SK-N-SH (cell line): Measurements from ENCODE around the gene MAG. TPM values are rescaled to one million over a fixed set of nuclear protein-coding genes. Genes with fewer than 3 reads are reported as not detected.

Experiments used
- CTCF ChIA-PET: fragments of 300-600, 350-600 bp; formaldehyde crosslinking; extraction: SDS; loops from one replicate; lab custom pipeline; 2021; lab: Yijun Ruan, JAX
- POLR2A ChIA-PET: fragments of 350-600 bp; sonication (Branson Sonifier 250); formaldehyde crosslinking; extraction: SDS; loops from one replicate; lab custom pipeline; 2020; ENCODE audit warnings: antibody characterized with exemption, inconsistent platforms; lab: Yijun Ruan, JAX
- DNase-seq: peaks from one replicate; pipeline ENCODE4 v3.0.0; 2012
- H2AFZ ChIP-seq: fragments of 200-600 bp; sonication (generic); 2 replicates; pipeline ENCODE4 v1.8.1; 2016; ENCODE audit warnings: antibody characterized with exemption, mild to moderate bottlenecking, low read depth
- H3F3A ChIP-seq: fragments of 200-600 bp; sonication (generic); replicated peaks from 2 replicates; pipeline ENCODE3; 2016; ENCODE audit warnings: antibody characterized with exemption, mild to moderate bottlenecking; ENCODE audit not compliant: insufficient read depth
- H3K27ac ChIP-seq, 2 experiments: fragments of 200-500 bp in 1 of 2; fragments of 200-600 bp in 1 of 2; sonication (Bioruptor generic) in 1 of 2; sonication (generic), shearing (Covaris generic) in 1 of 2; 2 replicates each; pipeline versions ENCODE4 v1.5.1 to v1.6.1; 2014 to 2016; ENCODE audit warnings: low read depth in 2 of 2, inconsistent platforms in 1 of 2, low read length in 1 of 2, mild to moderate bottlenecking in 1 of 2, mixed read lengths in 1 of 2
- H3K27me3 ChIP-seq: fragments of 200-600 bp; sonication (generic), shearing (Covaris generic); 2 replicates; pipeline ENCODE4 v1.6.1; 2016; ENCODE audit warnings: mixed run types; ENCODE audit not compliant: insufficient read depth
- H3K36me3 ChIP-seq, 2 experiments: fragments of 200-500 bp in 1 of 2; fragments of 200-600 bp in 1 of 2; sonication (Bioruptor generic) in 1 of 2; sonication (generic) in 1 of 2; replicated peaks in 1 of 2; 2 replicates each; pipeline versions ENCODE3 to v1.5.1; 2014 to 2016; ENCODE audit warnings: low read length in 1 of 2, mild to moderate bottlenecking in 1 of 2; ENCODE audit not compliant: insufficient read depth in 2 of 2, control insufficient read depth in 1 of 2
- H3K4me1 ChIP-seq, 2 experiments: fragments of 200-500 bp in 1 of 2; fragments of 200-600 bp in 1 of 2; sonication (Bioruptor generic) in 1 of 2; sonication (generic), shearing (Covaris generic) in 1 of 2; 2 replicates each; pipeline versions ENCODE4 v1.5.1 to v1.6.1; 2014 to 2016; ENCODE audit warnings: low read depth in 1 of 2, low read length in 1 of 2, mixed run types in 1 of 2; ENCODE audit not compliant: insufficient read depth in 2 of 2, control insufficient read depth in 1 of 2
- H3K4me2 ChIP-seq: fragments of 200-600 bp; sonication (generic), shearing (Covaris generic); 2 replicates; pipeline ENCODE4 v1.6.1; 2017; ENCODE audit warnings: mixed run types
- H3K4me3 ChIP-seq, 2 experiments: fragments of 200-500 bp in 1 of 2; fragments of 200-600 bp in 1 of 2; sonication (Bioruptor generic) in 1 of 2; sonication (generic), shearing (Covaris generic) in 1 of 2; 2 replicates each; pipeline versions ENCODE4 v1.5.1 to v1.8.1; 2014 to 2016; ENCODE audit warnings: low read depth in 2 of 2, inconsistent platforms in 1 of 2, low read length in 1 of 2, mild to moderate bottlenecking in 1 of 2, mixed read lengths in 1 of 2, moderate library complexity in 1 of 2
- H3K79me2 ChIP-seq: fragments of 200-600 bp; sonication (generic); 2 replicates; pipeline ENCODE4 v1.8.1; 2017; ENCODE audit warnings: mild to moderate bottlenecking; ENCODE audit not compliant: insufficient read depth
- H3K9ac ChIP-seq: fragments of 200-600 bp; sonication (generic); 2 replicates; pipeline ENCODE4 v1.6.1; 2017; ENCODE audit warnings: mixed run types
- H3K9me2 ChIP-seq: fragments of 200-600 bp; sonication (generic); 2 replicates; pipeline ENCODE4 v1.6.1; 2017; ENCODE audit warnings: mixed run types
- H3K9me3 ChIP-seq: fragments of 200-600 bp; sonication (generic); 2 replicates; pipeline ENCODE4 v1.6.1; 2017; ENCODE audit warnings: mixed run types, mild to moderate bottlenecking, moderate library complexity
- H4K20me1 ChIP-seq: fragments of 200-600 bp; sonication (generic); 2 replicates; pipeline ENCODE4 v1.6.1; 2017; ENCODE audit warnings: mild to moderate bottlenecking, mixed run types; ENCODE audit not compliant: insufficient read depth
- CHD2 ChIP-seq: fragments of 150-350 bp; IDR thresholded peaks from 2 replicates; pipeline ENCODE4 v1.6.1; 2018; ENCODE audit warnings: low read length; ENCODE audit not compliant: partially characterized antibody
- FOXJ3 ChIP-seq: sonication (generic); formaldehyde crosslinking; IDR thresholded peaks from 2 replicates; pipeline ENCODE4 v1.5.1; 2020; ENCODE audit warnings: mild to moderate bottlenecking, missing genetic modification reagents
- FOXM1 ChIP-seq: IDR thresholded peaks from 2 replicates; pipeline ENCODE4 v1.4.0; 2012; ENCODE audit warnings: low read depth, mild to moderate bottlenecking
- GABPA ChIP-seq: IDR thresholded peaks from 2 replicates; pipeline ENCODE4 v1.4.0; 2012; ENCODE audit warnings: low read depth, mild to moderate bottlenecking
- GATA2 ChIP-seq: sonication (generic); formaldehyde crosslinking; IDR thresholded peaks from 2 replicates; pipeline ENCODE4 v1.5.0; 2020; ENCODE audit warnings: mild to moderate bottlenecking, missing genetic modification reagents
- JUND ChIP-seq: IDR thresholded peaks from 2 replicates; pipeline ENCODE4 v1.4.0; 2012
- MEF2A ChIP-seq: IDR thresholded peaks from 2 replicates; pipeline ENCODE4 v1.4.0; 2012; ENCODE audit warnings: low read depth, borderline replicate concordance
- NRF1 ChIP-seq: IDR thresholded peaks from 2 replicates; pipeline ENCODE4 v1.6.1; 2012; ENCODE audit warnings: low read depth, mild to moderate bottlenecking, low read length
- POLR2AphosphoS5 ChIP-seq: IDR thresholded peaks from 2 replicates; pipeline ENCODE4 v1.6.1; 2012; ENCODE audit warnings: low read depth, low read length
- RAD21 ChIP-seq: IDR thresholded peaks from 2 replicates; pipeline ENCODE4 v1.6.1; 2012; ENCODE audit warnings: mild to moderate bottlenecking, low read length
- RCOR1 ChIP-seq: fragments of 150-350 bp; IDR thresholded peaks from 2 replicates; pipeline ENCODE4 v1.6.1; 2017; ENCODE audit warnings: antibody characterized with exemption, low read length
- RFX5 ChIP-seq: IDR thresholded peaks from 2 replicates; pipeline ENCODE4 v1.6.1; 2012; ENCODE audit warnings: mild to moderate bottlenecking, improper control_type of control experiment, low read length
- RXRA ChIP-seq: IDR thresholded peaks from 2 replicates; pipeline ENCODE4 v1.4.0; 2012; ENCODE audit warnings: low read depth, mild to moderate bottlenecking, borderline replicate concordance
- SIN3A ChIP-seq: IDR thresholded peaks from 2 replicates; pipeline ENCODE4 v1.6.1; 2012; ENCODE audit warnings: low read depth, mild to moderate bottlenecking, low read length, moderate library complexity, borderline replicate concordance
- TCF12 ChIP-seq: IDR thresholded peaks from 2 replicates; pipeline ENCODE4 v1.4.0; 2012
- TEAD4 ChIP-seq: IDR thresholded peaks from 2 replicates; pipeline ENCODE4 v1.4.0; 2012; ENCODE audit warnings: mild to moderate bottlenecking, borderline replicate concordance; ENCODE audit not compliant: insufficient read depth
- WGBS: methylation state at CpG from one replicate; pipeline ENCODE4 v1.1.6; 2017; ENCODE audit warnings: low lambda C conversion rate; 5-methylcytosine and 5-hydroxymethylcytosine counted together
- polyA plus RNA-seq, 3 experiments: library from polyadenylated mRNA; depleted of rRNA; stranded (reverse); fragments of >200 nt; gene quantifications; 2 replicates each; pipeline ENCODE4 v1.2.3, GENCODE V29; 2012
- TF ChIP-seq, protein P1 (sequence below): IDR thresholded peaks from 2 replicates; pipeline ENCODE4; 2012
- TF ChIP-seq, protein P2 (sequence below): fragments of 200-600 bp; sonication (generic); IDR thresholded peaks from 2 replicates; pipeline ENCODE4 v1.6.1; 2017; ENCODE audit warnings: antibody characterized with exemption, mild to moderate bottlenecking, moderate library complexity
- TF ChIP-seq, protein P3 (sequence below): IDR thresholded peaks from 2 replicates; pipeline ENCODE4 v1.4.0; 2012; ENCODE audit warnings: low read depth, borderline replicate concordance
- TF ChIP-seq, protein P4 (sequence below): fragments of 150-350 bp; IDR thresholded peaks from 2 replicates; pipeline ENCODE4 v1.6.1; 2017; ENCODE audit warnings: antibody characterized with exemption, low read length, low read depth, borderline replicate concordance

The MAG gene
- polyA plus RNA-seq, 1 of the 3 experiments (the other 2 are of a cell fraction) = not detected

DNA sequence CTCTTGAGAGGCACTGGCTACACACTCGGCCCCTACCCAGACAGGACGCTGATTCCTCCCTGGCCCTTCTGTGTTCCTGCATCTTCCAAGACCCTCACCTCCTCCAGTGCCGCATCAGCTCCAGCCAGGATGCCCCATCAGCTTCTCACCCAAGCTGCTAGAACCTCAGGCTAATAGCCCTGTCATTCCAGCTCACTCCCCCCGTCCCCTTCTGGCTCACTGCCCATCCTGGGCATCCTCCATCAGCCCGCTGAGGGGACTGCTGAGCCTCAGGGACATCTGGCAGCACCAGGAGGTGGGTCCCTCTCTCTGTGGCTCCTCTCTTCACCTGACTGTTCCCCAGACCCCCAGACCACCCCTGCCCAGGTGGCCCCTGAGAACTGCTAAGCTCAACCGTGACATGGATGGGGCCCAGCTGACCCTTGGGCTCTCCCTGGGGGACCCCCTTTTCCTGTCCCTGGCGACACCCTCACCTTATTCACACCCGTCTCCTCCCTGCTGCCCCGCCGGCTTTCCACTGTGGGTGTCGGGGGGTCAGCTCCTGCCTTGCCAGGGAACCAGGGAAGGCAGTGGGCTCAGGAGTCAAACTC lies 71.1 kb downstream of the MAG start:
- Histone ChIP-seq H4K20me1 (no peaks in the 10 kb centered on the region), H3K4me2 (no peak overlapping the region), H3K36me3 (no peaks in the 10 kb centered on the region), H3K9me2 (no peaks in the 10 kb centered on the region), H3K27me3 (peaks cover 55% of the 10 kb centered on the region), H3K27ac (no peak overlapping the region), H3K4me1 (peaks cover 0 to 3% of the 10 kb centered on the region in 2 experiments; a peak in 1 of 4 replicates), H3K9me3 (no peaks in the 10 kb centered on the region), H3K9ac (no peak overlapping the region), H3K4me3 (no peak overlapping the region), H2AFZ (no peak overlapping the region), H3K79me2 (no peaks in the 10 kb centered on the region), H3F3A (no peaks in the 10 kb centered on the region)
- no peak for DNase-seq
- TF ChIP-seq FOXM1 (no peak), MEF2A (no peak), TCF12 (no peak), RAD21 (no peak), TEAD4 (no peak), JUND (no peak), RXRA (no peak), GABPA (no peak), CHD2 (no peak), RCOR1 (no peak), FOXJ3 (CRISPR knock-in tag) (no peak), GATA2 (CRISPR knock-in tag) (no peak), POLR2AphosphoS5 (no peak), NRF1 (no peak), RFX5 (no peak), SIN3A (no peak)
- TF ChIP-seq, protein P1, sequence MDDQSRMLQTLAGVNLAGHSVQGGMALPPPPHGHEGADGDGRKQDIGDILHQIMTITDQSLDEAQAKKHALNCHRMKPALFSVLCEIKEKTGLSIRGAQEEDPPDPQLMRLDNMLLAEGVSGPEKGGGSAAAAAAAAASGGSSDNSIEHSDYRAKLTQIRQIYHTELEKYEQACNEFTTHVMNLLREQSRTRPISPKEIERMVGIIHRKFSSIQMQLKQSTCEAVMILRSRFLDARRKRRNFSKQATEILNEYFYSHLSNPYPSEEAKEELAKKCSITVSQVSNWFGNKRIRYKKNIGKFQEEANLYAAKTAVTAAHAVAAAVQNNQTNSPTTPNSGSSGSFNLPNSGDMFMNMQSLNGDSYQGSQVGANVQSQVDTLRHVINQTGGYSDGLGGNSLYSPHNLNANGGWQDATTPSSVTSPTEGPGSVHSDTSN = no peak
- TF ChIP-seq, protein P2, sequence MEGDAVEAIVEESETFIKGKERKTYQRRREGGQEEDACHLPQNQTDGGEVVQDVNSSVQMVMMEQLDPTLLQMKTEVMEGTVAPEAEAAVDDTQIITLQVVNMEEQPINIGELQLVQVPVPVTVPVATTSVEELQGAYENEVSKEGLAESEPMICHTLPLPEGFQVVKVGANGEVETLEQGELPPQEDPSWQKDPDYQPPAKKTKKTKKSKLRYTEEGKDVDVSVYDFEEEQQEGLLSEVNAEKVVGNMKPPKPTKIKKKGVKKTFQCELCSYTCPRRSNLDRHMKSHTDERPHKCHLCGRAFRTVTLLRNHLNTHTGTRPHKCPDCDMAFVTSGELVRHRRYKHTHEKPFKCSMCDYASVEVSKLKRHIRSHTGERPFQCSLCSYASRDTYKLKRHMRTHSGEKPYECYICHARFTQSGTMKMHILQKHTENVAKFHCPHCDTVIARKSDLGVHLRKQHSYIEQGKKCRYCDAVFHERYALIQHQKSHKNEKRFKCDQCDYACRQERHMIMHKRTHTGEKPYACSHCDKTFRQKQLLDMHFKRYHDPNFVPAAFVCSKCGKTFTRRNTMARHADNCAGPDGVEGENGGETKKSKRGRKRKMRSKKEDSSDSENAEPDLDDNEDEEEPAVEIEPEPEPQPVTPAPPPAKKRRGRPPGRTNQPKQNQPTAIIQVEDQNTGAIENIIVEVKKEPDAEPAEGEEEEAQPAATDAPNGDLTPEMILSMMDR = no peak
- TF ChIP-seq, protein P3, sequence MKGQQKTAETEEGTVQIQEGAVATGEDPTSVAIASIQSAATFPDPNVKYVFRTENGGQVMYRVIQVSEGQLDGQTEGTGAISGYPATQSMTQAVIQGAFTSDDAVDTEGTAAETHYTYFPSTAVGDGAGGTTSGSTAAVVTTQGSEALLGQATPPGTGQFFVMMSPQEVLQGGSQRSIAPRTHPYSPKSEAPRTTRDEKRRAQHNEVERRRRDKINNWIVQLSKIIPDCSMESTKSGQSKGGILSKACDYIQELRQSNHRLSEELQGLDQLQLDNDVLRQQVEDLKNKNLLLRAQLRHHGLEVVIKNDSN = no peak
- TF ChIP-seq, protein P4, sequence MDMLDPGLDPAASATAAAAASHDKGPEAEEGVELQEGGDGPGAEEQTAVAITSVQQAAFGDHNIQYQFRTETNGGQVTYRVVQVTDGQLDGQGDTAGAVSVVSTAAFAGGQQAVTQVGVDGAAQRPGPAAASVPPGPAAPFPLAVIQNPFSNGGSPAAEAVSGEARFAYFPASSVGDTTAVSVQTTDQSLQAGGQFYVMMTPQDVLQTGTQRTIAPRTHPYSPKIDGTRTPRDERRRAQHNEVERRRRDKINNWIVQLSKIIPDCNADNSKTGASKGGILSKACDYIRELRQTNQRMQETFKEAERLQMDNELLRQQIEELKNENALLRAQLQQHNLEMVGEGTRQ = no peak
- ChIA-PET CTCF (interaction anchor here (2.2 kb wide), 1 partner anchor 10 kb away, joined by 8 read pairs; no protein-coding TSS in a partner anchor), POLR2A (no interaction called here)
- 13% methylated on average over 9 of the region's 11 CpGs for WGBS

Other genes with a start within 250 kb of the MAG start
- gene FXYD3, start 176.3 kb upstream of the MAG start, polyA plus RNA-seq (2012; rRNA removed) = not detected in 2 replicates
- 0.05 and 0.15 TPM in 2 replicates for gene LGI4, start 157.1 kb upstream of the MAG start, polyA plus RNA-seq (2012; rRNA removed)
- 0.12 TPM in 1 of 2 replicates, not detected in the other for gene FXYD1, start 153.3 kb upstream of the MAG start, polyA plus RNA-seq (2012; rRNA removed)
- gene FXYD7, start 148.9 kb upstream of the MAG start, polyA plus RNA-seq (2012; rRNA removed) = 0.10 and 0.44 TPM in 2 replicates
- 107 and 195 TPM in 2 replicates for gene FXYD5, start 137.4 kb upstream of the MAG start, polyA plus RNA-seq (2012; rRNA removed)
- gene FAM187B, start 63.4 kb upstream of the MAG start, polyA plus RNA-seq (2012; rRNA removed) = not detected in 2 replicates
- 0.50 and 0.62 TPM in 2 replicates for gene LSR, start 43.2 kb upstream of the MAG start, polyA plus RNA-seq (2012; rRNA removed)
- 83.6 and 102 TPM in 2 replicates for gene USF2, start 23.2 kb upstream of the MAG start, polyA plus RNA-seq (2012; rRNA removed)
- gene HAMP, start 9.6 kb upstream of the MAG start, polyA plus RNA-seq (2012; rRNA removed) = 0.13 TPM in 1 of 2 replicates, not detected in the other
- gene CD22, start 37.0 kb downstream of the MAG start, polyA plus RNA-seq (2012; rRNA removed) = 0.16 and 0.18 TPM in 2 replicates
- not detected in 2 replicates for gene FFAR1, start 55.7 kb downstream of the MAG start, polyA plus RNA-seq (2012; rRNA removed)
- not detected in 2 replicates for gene FFAR3, start 66.3 kb downstream of the MAG start, polyA plus RNA-seq (2012; rRNA removed)
- not detected in 2 replicates for gene GPR42, start 78.9 kb downstream of the MAG start, polyA plus RNA-seq (2012; rRNA removed)
- gene FFAR2, start 156.1 kb downstream of the MAG start, polyA plus RNA-seq (2012; rRNA removed) = not detected in 2 replicates
- not detected in 2 replicates for gene KRTDAP, start 198.3 kb downstream of the MAG start, polyA plus RNA-seq (2012; rRNA removed)
- gene DMKN, start 221.5 kb downstream of the MAG start, polyA plus RNA-seq (2012; rRNA removed) = not detected in 2 replicates
- 0.16 and 0.25 TPM in 2 replicates for gene SBSN, start 236.2 kb downstream of the MAG start, polyA plus RNA-seq (2012; rRNA removed)
- gene GAPDHS, start 241.3 kb downstream of the MAG start, polyA plus RNA-seq (2012; rRNA removed) = not detected in 2 replicates